ENCODE measurements around the gene HOXA3.

Gene HOXA3

DNA sequence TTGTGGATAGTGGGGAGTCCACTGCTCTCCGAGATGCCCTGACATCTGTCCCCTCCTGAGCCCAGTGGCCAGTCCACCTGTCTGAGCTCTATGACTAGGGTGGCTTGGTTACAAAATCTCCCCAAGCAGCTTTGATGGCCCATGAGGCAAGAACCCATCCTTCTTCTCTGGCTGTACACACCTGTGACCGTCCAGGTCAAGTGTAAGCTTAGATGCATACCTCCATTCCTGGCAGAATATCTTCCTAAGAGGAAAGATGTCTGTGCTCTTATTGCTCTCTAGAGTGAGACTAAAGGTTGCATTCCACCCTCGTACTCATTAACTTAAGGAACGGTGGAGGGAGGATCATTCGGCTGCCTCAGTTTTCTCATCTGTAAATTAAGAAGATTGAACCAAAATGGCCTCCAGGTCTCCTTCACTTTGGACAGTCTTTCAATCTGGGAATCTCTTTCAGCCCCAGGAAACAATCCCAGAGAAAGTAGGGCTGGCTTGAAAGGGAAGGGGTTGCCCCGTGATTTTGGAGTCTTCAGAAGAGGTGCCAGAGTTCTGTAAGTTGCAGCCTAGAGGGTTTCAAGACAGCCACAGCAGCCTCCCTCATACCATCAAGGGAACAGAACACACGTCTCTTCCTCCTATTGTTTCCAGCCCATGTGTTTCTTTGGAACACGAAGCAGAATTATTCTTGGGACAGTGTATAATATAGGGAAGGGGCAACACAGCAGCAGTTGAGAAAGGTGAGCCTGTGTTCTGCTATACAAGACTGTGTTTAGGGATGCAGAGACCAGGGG lies 27.3 kb downstream of the HOXA3 start:
- no peak for DNase-seq

- DNase-seq, result no peak
Measured at GRCh38 chr7:27124096-27124901, 28.1 kb downstream of the HOXA3 start.

GRCh38 chr7:27123477-27124053 lies 28.8 kb downstream of the HOXA3 start:
- DNase-seq, result no peak

GRCh38 chr7:27123007-27123476 lies 29.3 kb downstream of the HOXA3 start:
- DNase-seq, result no peak

DNA sequence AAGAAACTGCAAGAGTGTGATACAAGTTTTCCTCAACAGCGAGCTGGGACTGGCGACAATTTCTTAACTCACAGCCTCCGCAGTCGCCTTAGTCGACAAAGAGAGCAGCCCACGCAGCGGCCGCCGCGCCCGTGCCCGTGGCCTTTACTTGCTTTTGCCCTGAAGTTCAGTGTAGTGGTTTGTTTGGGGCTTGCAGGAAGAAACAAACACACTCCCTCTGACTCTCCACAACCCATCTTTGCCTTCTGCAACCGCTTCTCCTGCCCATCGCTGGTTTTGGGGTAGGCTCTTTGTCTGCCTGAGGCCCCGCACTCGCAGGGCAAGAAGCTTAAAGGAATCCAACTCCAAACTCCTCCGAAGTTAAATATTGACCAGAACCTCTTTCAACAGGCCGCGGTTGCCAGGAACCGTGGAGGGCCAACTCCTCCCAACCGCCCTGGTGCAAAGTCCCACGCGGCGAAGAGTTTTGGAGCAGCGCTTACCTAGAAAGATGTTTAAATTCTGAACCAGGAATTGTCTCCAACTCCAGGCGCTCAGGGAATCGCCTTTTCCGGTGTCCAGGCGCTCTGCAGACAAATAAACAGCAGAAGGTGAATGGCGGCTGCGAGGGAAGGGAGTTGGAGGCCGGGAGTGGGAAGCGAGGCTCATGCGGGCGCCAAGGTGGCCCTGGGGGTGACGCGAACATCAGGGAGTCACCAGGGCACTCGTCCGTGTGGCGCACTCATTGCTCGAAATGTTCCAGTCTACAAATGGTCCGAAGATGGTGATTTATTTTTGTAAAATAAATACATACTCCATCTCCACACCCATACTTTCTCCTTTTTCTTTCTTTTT lies 30.1 kb downstream of the HOXA3 start:
- DNase-seq, result no peak

- DNase-seq, result no peak
Measured at GRCh38 chr7:27121684-27122076, 30.7 kb downstream of the HOXA3 start.

- DNase-seq, result no peak
Measured at GRCh38 chr7:27119412-27119911, 32.9 kb downstream of the HOXA3 start.

GRCh38 chr7:27118580-27118979 lies 33.8 kb downstream of the HOXA3 start:
- DNase-seq, result no peak

- DNase-seq, result no peak
Measured at GRCh38 chr7:27117887-27118491, 34.4 kb downstream of the HOXA3 start.

- DNase-seq, result no peak
Measured at GRCh38 chr7:27116962-27117886, 35.2 kb downstream of the HOXA3 start.

DNA sequence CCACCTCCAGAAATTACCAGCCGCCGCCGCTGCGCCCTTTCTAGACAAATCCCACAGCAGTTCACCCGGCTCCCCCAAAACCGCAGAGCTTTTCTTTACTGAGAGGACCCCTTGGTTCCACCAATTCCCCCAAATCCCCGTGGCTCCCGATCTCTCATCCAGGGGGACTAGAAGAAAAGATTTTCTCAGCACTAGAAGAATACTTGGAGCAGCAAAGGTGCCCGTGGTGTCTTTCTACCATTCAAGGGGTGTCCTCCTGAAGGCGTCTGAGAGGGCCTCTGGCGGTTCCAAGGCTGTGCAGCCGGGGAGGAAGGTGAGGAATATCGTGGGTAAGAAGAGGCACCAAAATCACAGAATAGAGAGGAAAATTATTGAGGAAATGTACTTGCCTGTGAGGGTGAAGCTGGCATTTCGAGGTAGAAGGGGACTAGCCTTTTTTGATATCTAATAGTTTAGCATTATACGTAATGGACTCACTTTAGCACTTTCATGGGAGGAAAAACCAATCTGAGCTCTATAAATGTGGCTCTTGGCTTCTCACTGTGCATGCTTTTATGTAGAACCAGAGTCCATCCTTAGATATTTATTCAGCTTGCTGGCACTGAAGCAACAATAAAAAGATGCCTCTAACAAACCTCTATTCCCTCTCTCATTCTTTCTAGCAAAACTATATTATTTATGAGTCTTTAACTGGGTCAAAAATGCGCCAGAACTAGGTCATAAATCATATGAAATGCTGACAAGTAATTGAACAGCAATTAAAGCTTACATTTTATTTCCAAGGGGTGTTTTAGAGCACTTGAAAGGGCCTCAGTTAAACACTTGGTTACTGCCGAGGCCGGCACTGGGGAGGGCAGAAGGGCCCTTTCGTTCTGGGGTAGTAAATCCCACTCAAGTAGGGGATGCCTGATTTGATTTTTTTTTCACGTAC lies 36.1 kb downstream of the HOXA3 start:
- no peak for DNase-seq

DNA sequence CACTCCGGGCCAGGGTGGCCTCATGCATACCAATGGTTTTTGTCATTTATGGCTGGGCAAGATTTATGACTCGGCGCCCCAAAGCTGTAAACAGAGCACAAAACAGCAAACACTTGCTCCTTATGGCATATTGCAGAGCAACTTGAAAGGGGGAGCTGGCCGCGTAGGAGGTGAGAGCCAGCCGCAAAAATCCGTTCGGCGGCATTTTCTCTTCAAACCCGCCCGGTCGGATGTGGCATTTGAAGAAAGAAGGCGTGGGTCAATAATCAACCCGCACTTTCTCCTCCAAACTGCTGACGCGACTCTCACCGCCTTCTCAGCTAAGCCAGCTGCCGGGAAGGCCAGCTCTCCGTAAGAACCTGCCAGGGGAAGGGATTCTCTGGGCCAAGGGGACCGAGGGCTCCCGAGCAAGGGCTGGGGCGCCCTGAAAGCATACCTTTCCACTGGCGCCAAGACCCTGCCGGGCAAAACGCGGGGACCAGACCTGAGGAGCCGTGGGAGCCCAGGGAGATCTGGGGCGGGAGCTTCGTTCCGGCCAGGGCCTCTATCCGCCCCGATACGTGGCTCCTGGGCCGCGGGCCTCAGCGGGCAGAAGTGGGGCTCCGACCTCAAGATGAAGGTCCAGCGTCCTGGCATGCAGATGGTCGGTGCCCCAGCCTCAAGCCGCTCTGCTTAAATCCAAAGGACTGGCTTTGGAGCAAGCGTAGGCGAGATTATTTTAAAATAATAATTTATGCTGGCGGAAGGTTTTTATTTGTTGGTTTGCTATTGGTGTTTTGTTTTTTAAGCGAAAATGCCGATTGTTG lies 37.0 kb downstream of the HOXA3 start:
- no peak for DNase-seq

- no peak for DNase-seq
Measured at GRCh38 chr7:27114881-27115220, 37.5 kb downstream of the HOXA3 start.

DNA sequence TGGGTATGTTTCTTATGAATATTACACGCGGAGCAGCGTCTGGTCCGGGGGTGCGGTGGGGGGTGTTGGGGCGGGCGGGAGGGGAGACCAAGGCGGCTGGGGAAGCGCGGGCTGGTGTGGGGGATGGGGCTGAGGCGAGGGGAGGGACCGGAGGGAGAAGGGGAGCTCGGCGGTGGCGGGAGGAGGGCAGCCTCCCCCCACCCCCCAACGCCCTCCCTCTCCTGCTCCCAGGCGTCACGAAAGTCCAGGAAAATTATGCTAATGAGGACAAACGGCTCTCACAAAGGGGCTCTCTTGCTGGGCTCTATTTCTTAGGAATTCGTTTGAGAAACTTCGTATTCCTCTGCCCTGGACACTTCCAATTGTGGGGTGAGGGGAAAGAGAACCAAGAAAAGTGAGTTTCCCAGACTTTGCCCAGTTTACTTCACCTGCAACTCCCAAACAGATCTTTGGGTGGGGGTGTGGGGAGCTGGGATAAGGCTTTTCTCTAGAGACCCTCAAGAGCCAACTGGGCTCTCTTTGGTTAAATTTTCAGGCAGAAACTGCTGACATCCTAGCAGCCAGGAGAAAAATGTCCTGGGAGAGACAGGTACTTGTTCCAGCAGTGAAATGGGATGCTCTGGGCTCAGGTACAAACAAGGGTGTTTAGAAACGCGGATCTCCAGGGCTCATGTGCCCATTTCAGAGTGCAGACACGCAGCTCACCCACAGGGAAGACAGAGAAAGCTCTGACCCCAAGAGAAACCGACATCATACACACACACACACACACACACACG lies 38.2 kb downstream of the HOXA3 start:
- no peak for DNase-seq

GRCh38 chr7:27112955-27113949 lies 39.1 kb downstream of the HOXA3 start:
- no peak for DNase-seq

GRCh38 chr7:27112361-27112760 lies 40.0 kb downstream of the HOXA3 start:
- DNase-seq, result no peak

GRCh38 chr7:27111751-27112277 lies 40.6 kb downstream of the HOXA3 start:
- DNase-seq, result no peak
